Prostate gland (tissue), 2 donors: ENCODE data around the gene ZDHHC9. TPM values are rescaled to one million over a fixed set of nuclear protein-coding genes. Genes with fewer than 3 reads are reported as not detected.

ENCODE experiments used
- DNase-seq: peaks from one replicate; pipeline ENCODE4 v3.0.0-alpha.2; 2019; ENCODE audit warnings: low spot score
- H3K27ac ChIP-seq, 2 donors: fragments of 200-600 bp; sonication (generic); 2 replicates each; pipeline ENCODE4 v1.5.1; 2017 to 2019
- H3K27me3 ChIP-seq: fragments of 200-600 bp; sonication (generic); replicated peaks from 2 replicates; pipeline ENCODE4 v1.5.1; 2019; ENCODE audit not compliant: insufficient read depth
- H3K36me3 ChIP-seq, 2 donors: fragments of 200-600 bp; sonication (generic); 1 replicate in 1 of 2; 2 replicates in 1 of 2; pipeline versions ENCODE4 v1.5.1 to v1.8.1; 2017 to 2019
- H3K4me1 ChIP-seq: fragments of 200-600 bp; sonication (generic); replicated peaks from 2 replicates; pipeline ENCODE4 v1.5.1; 2019
- H3K4me3 ChIP-seq, 2 donors: fragments of 200-600 bp; sonication (generic); 2 replicates each; pipeline ENCODE4 v1.5.1; 2017 to 2019
- H3K9me3 ChIP-seq: fragments of 200-600 bp; sonication (generic); 2 replicates; pipeline ENCODE4 v1.5.1; 2017
- CTCF ChIP-seq, 4 experiments: fragments of 200-600 bp in 2 of 4; fragments of 450-650 bp in 2 of 4; sonication (generic) in 2 of 4; IDR thresholded peaks; 1 replicate in 3 of 4; 2 replicates in 1 of 4; pipeline ENCODE4 v1.5.1; 2016 to 2019; ENCODE audit warnings: antibody characterized with exemption in 4 of 4, mild to moderate bottlenecking in 2 of 4, moderate library complexity in 2 of 4
- POLR2A ChIP-seq: fragments of 450-650 bp; IDR thresholded peaks from one replicate; pipeline ENCODE4 v1.6.1; 2016; ENCODE audit warnings: antibody characterized with exemption, mild to moderate bottlenecking
- POLR2AphosphoS5 ChIP-seq: sonication (generic); formaldehyde crosslinking; IDR thresholded peaks from one replicate; pipeline ENCODE4 v1.6.1; 2017; ENCODE audit warnings: antibody characterized with exemption
- WGBS: methylation state at CpG from one replicate; pipeline ENCODE4 v1.1.5; 2018; 5-methylcytosine and 5-hydroxymethylcytosine counted together
- intact Hi-C: fragments of 100-400 bp; cut with DNase I; formaldehyde crosslinking; loops from one replicate; pipeline ENCODE4 v1.14.2; 2022
- total RNA-seq, 2 donors: library from RNA; depleted of rRNA; stranded (reverse); fragments of >200 nt; gene quantifications; one replicate each; pipeline ENCODE4 v1.1.0, GENCODE V29; 2016

The ZDHHC9 gene
- total RNA-seq, result 10 to 100 TPM; 13.8 to 20.4 TPM

- Histone ChIP-seq H3K4me1 (no peaks in the 10 kb centered on the region), H3K4me3 (peak within 1 kb of the TSS; percentile 49 to 59), H3K27ac (peak within 1 kb of the TSS; percentile 82 to 84), H3K36me3 (no peaks in the 10 kb centered on the region), H3K9me3 (no peaks in the 10 kb centered on the region), H3K27me3 (no peaks in the 10 kb centered on the region)
- DNase-seq, result peak; percentile 84
- intact Hi-C loops, result loop anchor here (10.0 kb wide), 1 partner anchor 61 kb away; the partner anchor contains the start of gene UTP14A
- under 1% methylated on average over 41 of the region's 72 CpGs for WGBS
- TF ChIP-seq POLR2A, result peak; percentile 63
- TF ChIP-seq CTCF (IDR thresholded peaks at IDR 0.05), result peak in 2 of 4 experiments; percentile 34 to 42
- TF ChIP-seq POLR2AphosphoS5, result peak; percentile 70
Observed at GRCh38 chrX:129843459-129844306, at the start of gene ZDHHC9. Gene ZDHHC9 (minus strand): TSS chrX:129843886. CDS start chrX:129841945, 1,941 bp downstream.

GRCh38 chrX:129877401-129877800 lies 33.7 kb upstream of the ZDHHC9 start:
- Histone ChIP-seq H3K27ac (no peak overlapping the region), H3K27me3 (no peaks in the 10 kb centered on the region), H3K4me1 (no peaks in the 10 kb centered on the region), H3K4me3 (no peak overlapping the region), H3K9me3 (no peaks in the 10 kb centered on the region), H3K36me3 (no peaks in the 10 kb centered on the region)
- TF ChIP-seq CTCF (IDR thresholded peaks at IDR 0.05) (no peak), POLR2AphosphoS5 (no peak), POLR2A (no peak)
- 94% methylated on average over 5 of the region's 5 CpGs for WGBS
- intact Hi-C loops, result no loop called here
- DNase-seq, result no peak

GRCh38 chrX:129876771-129877305 lies 33.2 kb upstream of the ZDHHC9 start:
- Histone ChIP-seq H3K4me1 (no peaks in the 10 kb centered on the region), H3K27ac (no peak overlapping the region), H3K36me3 (no peaks in the 10 kb centered on the region), H3K27me3 (no peaks in the 10 kb centered on the region), H3K4me3 (no peak overlapping the region), H3K9me3 (no peaks in the 10 kb centered on the region)
- no peak for TF ChIP-seq CTCF (IDR thresholded peaks at IDR 0.05)
- TF ChIP-seq POLR2A, result no peak
- no peak for TF ChIP-seq POLR2AphosphoS5
- DNase-seq, result no peak
- 56% methylated on average over 4 of the region's 4 CpGs for WGBS
- intact Hi-C loops, result no loop called here

- H3K36me3 ChIP-seq, result no peaks in the 10 kb centered on the region
- no peak overlapping the region for H3K4me3 ChIP-seq
- DNase-seq, result no peak
- intact Hi-C loops, result no loop called here
- WGBS, result 38% methylated on average over 3 of the region's 3 CpGs
- no peaks in the 10 kb centered on the region for H3K27me3 ChIP-seq
- TF ChIP-seq POLR2AphosphoS5 (no peak), POLR2A (no peak), CTCF (IDR thresholded peaks at IDR 0.05) (no peak)
- no peaks in the 10 kb centered on the region for H3K9me3 ChIP-seq
- H3K4me1 ChIP-seq, result no peaks in the 10 kb centered on the region
- H3K27ac ChIP-seq, result no peak overlapping the region
Observed at GRCh38 chrX:129875669-129876068, 32.0 kb upstream of the ZDHHC9 start.
